ENCODE measurements around the gene CDKN2B.

- TF ChIP-seq GATA2 (IDR thresholded peaks at IDR 0.05; ENCODE audit: low read depth, low read length) (no peak), GATA3 (IDR thresholded peaks at IDR 0.05; ENCODE audit: low read depth, low read length) (no peak)
These were observed 21.0 kb upstream of the CDKN2B start for GRCh38 chr9:22030101-22030598.
